K562 (cell line): ENCODE data around the gene APCDD1. TPM values are rescaled to one million over a fixed set of nuclear protein-coding genes. Genes with fewer than 3 reads are reported as not detected.

Source experiments
- BMI1 ChIP-seq: fragments of 150-350 bp; IDR thresholded peaks from 2 replicates; pipeline ENCODE4 v1.6.1; 2014; ENCODE audit warnings: low read length
- E4F1 ChIP-seq: fragments of 250-450 bp; sonication (Bioruptor Pico); IDR thresholded peaks from 2 replicates; pipeline ENCODE4 v1.5.0; 2021; ENCODE audit warnings: mild to moderate bottlenecking, borderline replicate concordance
- FOXP1 ChIP-seq: sonication (generic); formaldehyde crosslinking; IDR thresholded peaks from 2 replicates; pipeline ENCODE4 v1.8.0; 2022; ENCODE audit warnings: mild to moderate bottlenecking, missing genetic modification reagents
- JUN ChIP-seq, 2 experiments: sonication (generic) in 1 of 2; formaldehyde crosslinking in 1 of 2; IDR thresholded peaks; 2 replicates each; pipeline versions ENCODE4 v1.6.1 to v1.8.0; 2012 to 2022; ENCODE audit warnings: borderline replicate concordance in 2 of 2, mild to moderate bottlenecking in 2 of 2, improper control_type of control experiment in 1 of 2, low read depth in 1 of 2, low read length in 1 of 2, missing genetic modification reagents in 1 of 2
- KAT2B ChIP-seq: IDR thresholded peaks from one replicate; pipeline ENCODE4 v1.6.1; 2012; ENCODE audit warnings: low read depth, mild to moderate bottlenecking, control low read depth, inconsistent platforms, low read length, moderate library complexity
- POLR2AphosphoS2 ChIP-seq: IDR thresholded peaks from 2 replicates; pipeline ENCODE4 v1.6.1; 2012; ENCODE audit warnings: low read length, improper control_type of control experiment
- XRCC5 ChIP-seq: fragments of 200-400 bp; formaldehyde crosslinking; IDR thresholded peaks from 2 replicates; pipeline ENCODE4 v1.6.1; 2017; ENCODE audit warnings: low read depth, mild to moderate bottlenecking, low read length
- ZNF3 ChIP-seq: fragments of 250-450 bp; sonication (Bioruptor Pico); IDR thresholded peaks from 2 replicates; pipeline ENCODE4 v1.5.0; 2021; ENCODE audit warnings: mild to moderate bottlenecking, moderate library complexity
- ZNF592 ChIP-seq: fragments of 450-650 bp; IDR thresholded peaks from 2 replicates; pipeline ENCODE4 v1.6.1; 2017; ENCODE audit warnings: antibody characterized with exemption, mild to moderate bottlenecking
- polyA plus RNA-seq, 8 experiments: library from polyadenylated mRNA; depleted of rRNA in 4 of 8; stranded (reverse) in 5 of 8; unstranded in 3 of 8; fragments of >200 nt; fragmentation: Nextera tagmentation in 2 of 8; fragmentation: Illumina TruSeq in 1 of 8; extraction: Ambion mirVana in 2 of 8; extraction: Trizol in 1 of 8; gene quantifications; 2 replicates each; pipeline versions ENCODE4 v1.2.1 to v1.2.3, GENCODE V29; 2011 to 2014; ENCODE audit warnings: inconsistent platforms in 1 of 8, missing spikeins in 1 of 8
- total RNA-seq, 7 experiments: library from RNA; depleted of rRNA in 6 of 7; stranded (reverse); fragments of >200 nt in 6 of 7; fragmentation: Illumina TruSeq in 2 of 7; extraction: Trizol in 2 of 7; gene quantifications; 2 replicates each; pipeline versions ENCODE4 v1.2.1 to v1.2.3, GENCODE V29; 2011 to 2021; ENCODE audit warnings: low replicate concordance in 1 of 7
- TF ChIP-seq, protein P1 (sequence below): fragments of 250-450 bp; sonication (Bioruptor Pico); IDR thresholded peaks from 2 replicates; pipeline ENCODE4 v1.9.0; 2021; ENCODE audit warnings: mild to moderate bottlenecking, inconsistent platforms
- TF ChIP-seq, protein P2 (sequence below): sonication (generic); IDR thresholded peaks from 2 replicates; pipeline ENCODE4 v1.6.1; 2016

The APCDD1 gene
- total and polyA plus RNA-seq, 9 of the 15 experiments (the other 6 are each of a cell fraction or from before 2014, with no cell fraction given), result 0.07 TPM; not detected in 8

DNA sequence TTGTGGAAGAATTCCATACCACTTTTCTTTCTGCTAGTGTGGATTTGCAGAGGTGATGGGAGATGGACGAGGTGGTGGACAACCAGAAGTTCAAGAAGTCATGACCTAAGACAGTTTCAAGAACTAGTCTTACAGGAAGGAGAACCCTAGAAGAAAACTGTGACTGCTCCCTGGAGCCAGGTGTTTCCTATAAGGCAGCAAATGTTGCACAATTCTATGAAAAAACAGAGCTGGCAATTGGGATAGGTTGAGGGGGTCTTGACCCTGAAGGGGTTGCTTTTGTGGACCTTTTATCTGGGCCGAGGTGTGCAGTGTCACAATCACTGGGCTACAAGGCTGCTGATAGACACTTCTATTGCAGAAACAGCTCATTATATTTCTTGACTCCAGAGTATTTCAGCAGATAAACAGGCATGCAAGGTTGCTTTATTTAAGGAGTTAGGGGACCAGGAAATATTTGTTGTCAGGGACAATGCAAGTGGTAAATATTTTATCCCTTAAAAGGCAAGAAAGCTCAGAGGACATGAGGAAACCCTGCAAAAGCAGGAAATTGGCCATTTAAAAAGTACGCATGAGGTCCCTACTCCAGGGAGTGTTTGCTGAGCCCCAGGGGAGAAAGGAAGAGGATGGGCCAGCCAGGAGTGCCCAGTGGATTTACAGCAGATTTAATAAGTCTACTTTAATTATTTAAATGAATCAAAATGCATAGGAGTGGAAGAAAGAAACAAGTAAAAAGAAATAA, 22.9 kb downstream of the APCDD1 start (continued):
- TF ChIP-seq POLR2AphosphoS2 (no peak), ZNF3 (CRISPR knock-in tag) (no peak), XRCC5 (no peak), ZNF592 (no peak), KAT2B (no peak), BMI1 (no peak), FOXP1 (CRISPR knock-in tag) (no peak), E4F1 (CRISPR knock-in tag) (no peak), JUN (IDR thresholded peaks at IDR 0.05; ENCODE audit: borderline replicate concordance, low read depth, low read length) (no peak), JUN (CRISPR knock-in tag; IDR thresholded peaks at IDR 0.05; ENCODE audit: borderline replicate concordance) (no peak)
- TF ChIP-seq, protein P1, sequence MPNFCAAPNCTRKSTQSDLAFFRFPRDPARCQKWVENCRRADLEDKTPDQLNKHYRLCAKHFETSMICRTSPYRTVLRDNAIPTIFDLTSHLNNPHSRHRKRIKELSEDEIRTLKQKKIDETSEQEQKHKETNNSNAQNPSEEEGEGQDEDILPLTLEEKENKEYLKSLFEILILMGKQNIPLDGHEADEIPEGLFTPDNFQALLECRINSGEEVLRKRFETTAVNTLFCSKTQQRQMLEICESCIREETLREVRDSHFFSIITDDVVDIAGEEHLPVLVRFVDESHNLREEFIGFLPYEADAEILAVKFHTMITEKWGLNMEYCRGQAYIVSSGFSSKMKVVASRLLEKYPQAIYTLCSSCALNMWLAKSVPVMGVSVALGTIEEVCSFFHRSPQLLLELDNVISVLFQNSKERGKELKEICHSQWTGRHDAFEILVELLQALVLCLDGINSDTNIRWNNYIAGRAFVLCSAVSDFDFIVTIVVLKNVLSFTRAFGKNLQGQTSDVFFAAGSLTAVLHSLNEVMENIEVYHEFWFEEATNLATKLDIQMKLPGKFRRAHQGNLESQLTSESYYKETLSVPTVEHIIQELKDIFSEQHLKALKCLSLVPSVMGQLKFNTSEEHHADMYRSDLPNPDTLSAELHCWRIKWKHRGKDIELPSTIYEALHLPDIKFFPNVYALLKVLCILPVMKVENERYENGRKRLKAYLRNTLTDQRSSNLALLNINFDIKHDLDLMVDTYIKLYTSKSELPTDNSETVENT (CRISPR knock-in tag), result no peak
- TF ChIP-seq, protein P2, sequence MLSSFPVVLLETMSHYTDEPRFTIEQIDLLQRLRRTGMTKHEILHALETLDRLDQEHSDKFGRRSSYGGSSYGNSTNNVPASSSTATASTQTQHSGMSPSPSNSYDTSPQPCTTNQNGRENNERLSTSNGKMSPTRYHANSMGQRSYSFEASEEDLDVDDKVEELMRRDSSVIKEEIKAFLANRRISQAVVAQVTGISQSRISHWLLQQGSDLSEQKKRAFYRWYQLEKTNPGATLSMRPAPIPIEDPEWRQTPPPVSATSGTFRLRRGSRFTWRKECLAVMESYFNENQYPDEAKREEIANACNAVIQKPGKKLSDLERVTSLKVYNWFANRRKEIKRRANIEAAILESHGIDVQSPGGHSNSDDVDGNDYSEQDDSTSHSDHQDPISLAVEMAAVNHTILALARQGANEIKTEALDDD, result no peak
- TF ChIP-seq, all 486 proteins: peak for 0
